HEK293T (cell line): ENCODE measurements around the gene C19orf73.

Experiments used
- ARNT ChIP-seq: fragments of 450-650 bp; IDR thresholded peaks from 2 replicates; pipeline ENCODE4 v1.6.1; 2017; ENCODE audit warnings: mild to moderate bottlenecking
- BHLHE40 ChIP-seq: fragments of 450-650 bp; IDR thresholded peaks from 2 replicates; pipeline ENCODE4 v1.6.1; 2016; ENCODE audit warnings: mild to moderate bottlenecking, moderate library complexity, borderline replicate concordance
- ELF4 ChIP-seq: fragments of 450-650 bp; IDR thresholded peaks from 2 replicates; pipeline ENCODE4 v1.6.1; 2017; ENCODE audit warnings: antibody characterized with exemption
- FOXA1 ChIP-seq: fragments of 450-650 bp; IDR thresholded peaks from 2 replicates; pipeline ENCODE4 v1.6.1; 2016; ENCODE audit warnings: mild to moderate bottlenecking
- FOXK2 ChIP-seq: fragments of 450-650 bp; IDR thresholded peaks from 2 replicates; pipeline ENCODE4 v1.6.1; 2016; ENCODE audit warnings: mild to moderate bottlenecking
- HDGF ChIP-seq: fragments of 450-650 bp; IDR thresholded peaks from 2 replicates; pipeline ENCODE4 v1.6.1; 2017; ENCODE audit warnings: antibody characterized with exemption, borderline replicate concordance
- LEF1 ChIP-seq: fragments of 450-650 bp; IDR thresholded peaks from 2 replicates; pipeline ENCODE4 v1.6.1; 2017; ENCODE audit warnings: mild to moderate bottlenecking, borderline replicate concordance
- NFRKB ChIP-seq: fragments of 450-650 bp; IDR thresholded peaks from 2 replicates; pipeline ENCODE4 v1.6.1; 2016; ENCODE audit warnings: mild to moderate bottlenecking, moderate library complexity
- PKNOX1 ChIP-seq: fragments of 450-650 bp; IDR thresholded peaks from 2 replicates; pipeline ENCODE4 v1.6.1; 2016
- SP1 ChIP-seq: fragments of 450-650 bp; IDR thresholded peaks from 2 replicates; pipeline ENCODE4 v1.6.1; 2017
- ZNF384 ChIP-seq: fragments of 450-650 bp; IDR thresholded peaks from 2 replicates; pipeline ENCODE4 v1.6.1; 2016

GRCh38 chr19:49110567-49110966 is 8.4 kb downstream of the C19orf73 start:
- TF ChIP-seq BHLHE40, result no peak
- TF ChIP-seq FOXK2, result no peak
- no peak for TF ChIP-seq NFRKB
- TF ChIP-seq FOXA1, result no peak
- TF ChIP-seq ZNF384, result no peak
- TF ChIP-seq SP1, result no peak
- TF ChIP-seq HDGF, result no peak
- no peak for TF ChIP-seq LEF1
- TF ChIP-seq PKNOX1, result no peak
- TF ChIP-seq ELF4, result no peak
- no peak for TF ChIP-seq ARNT
